ENCODE results near the gene ZSCAN10.

DNA sequence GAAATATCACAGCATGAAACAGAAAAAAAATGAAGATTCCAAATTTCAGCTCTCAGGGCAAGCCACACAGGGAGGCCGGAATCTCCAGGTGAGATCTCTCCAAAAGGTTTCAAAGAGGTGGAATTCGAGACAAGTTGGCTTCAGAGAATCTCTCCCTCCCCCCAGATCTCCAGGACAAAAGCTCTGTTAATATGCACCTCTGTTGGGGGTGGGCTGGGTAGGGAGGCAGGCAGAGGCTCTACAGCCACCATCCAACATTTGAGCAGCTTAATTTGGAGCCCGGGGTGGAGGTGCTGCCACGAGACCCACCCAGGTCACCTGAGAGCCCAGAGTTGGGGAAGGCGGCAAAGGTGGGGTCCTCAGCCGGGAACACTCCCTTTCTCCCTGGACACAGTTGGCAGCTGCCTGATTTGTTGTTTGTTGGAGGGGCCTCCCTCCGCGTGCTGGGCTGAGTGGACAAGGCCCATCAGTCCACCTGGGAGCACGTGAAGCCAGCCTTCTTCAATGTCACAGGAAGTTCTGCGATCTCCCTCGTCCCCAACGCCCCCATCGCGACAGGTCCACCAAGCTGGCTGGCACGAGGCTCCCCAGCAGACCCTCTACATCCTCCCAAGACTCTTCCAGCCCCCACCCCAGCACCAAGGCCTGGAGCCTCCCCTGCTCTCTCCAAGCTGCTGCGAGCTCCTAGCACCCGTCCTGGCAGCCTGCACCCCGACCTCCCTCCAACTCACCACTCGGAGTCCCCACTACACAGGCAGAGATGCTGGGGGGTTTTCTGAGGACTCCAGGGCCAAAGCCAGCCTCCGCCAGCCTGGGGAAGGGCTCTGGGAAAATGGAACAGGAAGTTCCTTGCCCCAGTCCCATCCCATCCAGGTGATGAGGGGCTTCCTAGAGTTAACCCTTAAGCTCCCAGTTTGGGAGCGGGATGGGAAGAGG is at the start of gene ZSCAN10:
- TF ChIP-seq JUN (IDR thresholded peaks at IDR 0.05; ENCODE audit: borderline replicate concordance, insufficient read depth, insufficient read length, low read depth) (no peak), GATA2 (IDR thresholded peaks at IDR 0.05; ENCODE audit: insufficient read depth, insufficient read length, low read depth, low read length) (no peak), POLR2AphosphoS5 (IDR thresholded peaks at IDR 0.05; ENCODE audit: insufficient read depth, low read depth, low read length) (no peak), EZH2 (IDR thresholded peaks at IDR 0.05; ENCODE audit: borderline replicate concordance, low read depth, low read length, severe bottlenecking) (no peak), POLR2A (IDR thresholded peaks at IDR 0.05; ENCODE audit: low read depth, low read length) (no peak), MYC (IDR thresholded peaks at IDR 0.05; ENCODE audit: low read depth, low read length) (no peak)
- TF ChIP-seq, protein P1, sequence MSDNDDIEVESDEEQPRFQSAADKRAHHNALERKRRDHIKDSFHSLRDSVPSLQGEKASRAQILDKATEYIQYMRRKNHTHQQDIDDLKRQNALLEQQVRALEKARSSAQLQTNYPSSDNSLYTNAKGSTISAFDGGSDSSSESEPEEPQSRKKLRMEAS (IDR thresholded peaks at IDR 0.05; ENCODE audit: insufficient read depth, insufficient read length) = no peak
- TF ChIP-seq, protein P2, sequence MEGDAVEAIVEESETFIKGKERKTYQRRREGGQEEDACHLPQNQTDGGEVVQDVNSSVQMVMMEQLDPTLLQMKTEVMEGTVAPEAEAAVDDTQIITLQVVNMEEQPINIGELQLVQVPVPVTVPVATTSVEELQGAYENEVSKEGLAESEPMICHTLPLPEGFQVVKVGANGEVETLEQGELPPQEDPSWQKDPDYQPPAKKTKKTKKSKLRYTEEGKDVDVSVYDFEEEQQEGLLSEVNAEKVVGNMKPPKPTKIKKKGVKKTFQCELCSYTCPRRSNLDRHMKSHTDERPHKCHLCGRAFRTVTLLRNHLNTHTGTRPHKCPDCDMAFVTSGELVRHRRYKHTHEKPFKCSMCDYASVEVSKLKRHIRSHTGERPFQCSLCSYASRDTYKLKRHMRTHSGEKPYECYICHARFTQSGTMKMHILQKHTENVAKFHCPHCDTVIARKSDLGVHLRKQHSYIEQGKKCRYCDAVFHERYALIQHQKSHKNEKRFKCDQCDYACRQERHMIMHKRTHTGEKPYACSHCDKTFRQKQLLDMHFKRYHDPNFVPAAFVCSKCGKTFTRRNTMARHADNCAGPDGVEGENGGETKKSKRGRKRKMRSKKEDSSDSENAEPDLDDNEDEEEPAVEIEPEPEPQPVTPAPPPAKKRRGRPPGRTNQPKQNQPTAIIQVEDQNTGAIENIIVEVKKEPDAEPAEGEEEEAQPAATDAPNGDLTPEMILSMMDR (IDR thresholded peaks at IDR 0.05; ENCODE audit: extremely low read depth in 1 of 2, insufficient read depth in 1 of 2, low read depth in 1 of 2, low read length in 2 of 2) = no peak
